Umbilical cord (tissue), 2 donors: Measurements from ENCODE around the gene RAD51B. TPM values are rescaled to one million over a fixed set of nuclear protein-coding genes. Genes with fewer than 3 reads are reported as not detected.
A peak's percentile ranks its signal among the peaks of the same experiment; 100 is the strongest.

ENCODE experiments used
- DNase-seq: peaks from one replicate; pipeline ENCODE4 v3.0.0-alpha.2; 2015; ENCODE audit warnings: low spot score
- total RNA-seq: library from RNA; depleted of rRNA; stranded (reverse); fragments of >200 nt; gene quantifications from one replicate; pipeline ENCODE4 v1.2.3, GENCODE V29; 2014; ENCODE audit warnings: low replicate concordance; ENCODE audit not compliant: insufficient read depth

Gene RAD51B
- total RNA-seq, 1 donor from 2014 or later: 34.2 TPM

DNA sequence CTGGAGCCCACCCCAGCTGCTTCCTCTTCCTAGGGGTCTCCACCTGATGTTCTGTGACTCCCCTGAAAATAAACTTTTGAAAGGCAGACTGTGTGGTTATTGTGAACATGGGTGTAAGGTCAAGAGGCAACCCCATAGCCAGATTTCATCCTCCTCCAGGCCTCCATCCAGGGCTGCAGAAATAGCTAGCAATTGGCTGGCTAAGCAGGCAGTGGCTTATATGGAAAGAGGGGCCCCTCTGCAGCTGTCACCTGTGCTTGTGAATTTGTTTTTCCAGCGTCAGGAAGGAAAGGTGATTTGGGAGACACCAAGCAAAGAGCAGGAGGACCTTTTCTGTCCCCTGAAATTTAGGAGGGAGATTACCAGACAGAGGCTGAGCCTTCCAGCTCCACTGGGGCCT is 917.5 kb downstream of the RAD51B start:
- DNase-seq: no peak

- DNase-seq: no peak
Observed at GRCh38 chr14:68738559-68738958, 919.0 kb downstream of the RAD51B start.

DNA sequence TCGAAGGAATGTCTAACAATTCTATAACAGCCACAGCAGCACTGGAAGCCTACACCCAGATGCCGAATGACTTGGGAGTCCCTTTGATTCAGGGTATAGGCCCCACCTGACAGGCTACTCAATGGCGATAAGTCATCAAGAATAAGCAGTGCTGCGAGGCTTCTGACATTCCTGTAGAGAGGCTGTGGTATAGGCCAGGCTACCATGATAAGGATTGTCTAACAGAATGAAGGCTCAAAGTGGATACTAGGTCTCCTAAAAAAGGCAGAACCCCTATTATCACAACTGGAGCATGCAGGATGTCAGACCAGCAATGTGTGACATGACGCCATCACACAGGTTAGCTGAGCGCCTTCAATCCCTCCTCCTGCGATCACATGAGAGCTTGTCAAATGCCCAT is 920.1 kb downstream of the RAD51B start:
- no peak for DNase-seq

DNA sequence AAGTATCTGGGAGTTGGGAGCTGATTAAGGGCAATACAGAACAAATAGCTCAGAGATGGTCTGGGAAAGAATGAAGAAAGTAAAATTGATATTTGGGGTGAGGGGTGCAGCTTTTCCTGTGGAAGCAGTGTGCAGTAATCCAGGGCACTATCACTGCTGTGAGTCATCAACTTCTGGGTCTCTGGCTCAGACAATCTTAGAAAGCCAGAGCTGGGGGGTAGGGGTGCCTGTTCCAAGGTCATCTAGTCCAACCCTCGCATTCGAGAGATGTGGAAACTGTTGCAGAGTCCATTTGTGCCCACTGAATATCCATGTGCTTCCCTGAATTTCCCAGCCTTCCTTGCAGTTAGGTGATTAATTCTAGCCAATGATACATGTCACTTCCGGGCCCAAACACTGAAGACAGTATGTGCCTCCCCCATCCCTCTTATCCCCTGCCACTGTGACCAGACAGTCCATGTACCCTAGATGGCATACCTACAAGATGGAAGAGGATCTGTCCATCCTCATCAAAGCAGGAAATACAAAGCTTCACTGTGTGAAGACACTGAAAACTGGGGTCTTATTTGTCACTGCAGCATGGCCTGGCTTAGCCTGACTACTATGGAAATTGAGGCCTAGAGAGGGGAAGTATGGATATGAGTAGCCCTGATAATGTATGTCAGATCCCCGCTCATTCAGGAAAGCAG is 921.4 kb downstream of the RAD51B start:
- no peak for DNase-seq

GRCh38 chr14:68741477-68741791 is 921.9 kb downstream of the RAD51B start:
- no peak for DNase-seq

DNA sequence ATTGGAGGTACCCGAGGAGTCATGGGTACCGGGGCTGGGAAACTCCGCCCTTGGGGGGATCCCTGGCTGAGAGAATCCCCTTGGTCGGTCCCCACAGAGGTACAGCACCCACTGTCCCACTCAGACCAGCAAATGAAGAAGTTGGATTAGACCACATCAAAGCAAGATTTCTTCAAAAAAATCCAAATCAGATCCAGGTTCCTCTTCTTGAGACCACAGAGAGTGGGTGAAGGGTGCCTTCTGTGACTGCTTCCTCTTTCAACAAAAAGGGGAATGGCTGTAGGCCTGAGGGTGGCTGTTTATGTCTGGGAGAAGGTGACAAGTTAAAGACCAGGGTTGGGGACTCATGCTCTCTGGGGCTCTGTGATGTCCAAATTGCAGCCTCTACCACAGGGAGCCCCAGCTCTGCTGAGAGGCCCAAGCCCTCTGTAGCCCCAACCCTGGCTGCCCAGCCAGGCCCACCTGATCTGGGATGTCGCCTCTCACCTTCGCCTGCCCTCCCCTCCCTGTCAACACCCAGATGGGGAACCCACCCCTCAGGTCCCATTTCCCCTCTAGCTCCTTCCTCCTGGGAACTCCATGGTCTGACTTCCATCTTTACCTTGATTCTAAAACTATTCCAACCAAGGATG is 922.4 kb downstream of the RAD51B start:
- no peak for DNase-seq

DNA sequence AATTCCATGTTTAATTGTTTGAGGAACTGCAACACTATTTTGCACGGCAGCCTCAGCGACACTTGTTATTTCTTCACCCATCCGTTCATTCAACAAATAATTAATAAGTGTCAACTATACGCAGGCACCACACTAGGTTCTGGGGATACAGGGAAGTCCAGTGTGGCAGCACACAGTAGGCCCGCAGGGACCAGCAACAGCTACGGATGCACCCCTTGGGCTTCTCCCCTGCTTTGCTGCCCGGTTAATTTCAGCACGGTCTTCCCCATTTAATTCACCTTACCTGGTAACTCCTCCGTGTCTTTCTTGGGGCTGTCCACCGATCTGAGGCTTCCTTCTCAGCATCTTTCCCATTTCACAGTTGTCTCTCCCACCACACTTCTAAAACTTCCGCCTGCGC is 925.0 kb downstream of the RAD51B start:
- DNase-seq: no peak

GRCh38 chr14:68747393-68747792 is 927.8 kb downstream of the RAD51B start:
- DNase-seq: no peak

GRCh38 chr14:68748260-68748659 is 928.7 kb downstream of the RAD51B start:
- no peak for DNase-seq

GRCh38 chr14:68748691-68749090 is 929.1 kb downstream of the RAD51B start:
- no peak for DNase-seq

- DNase-seq: peak; percentile 93
Observed at GRCh38 chr14:68749487-68750475, 930.2 kb downstream of the RAD51B start.

GRCh38 chr14:68752271-68753006 is 932.9 kb downstream of the RAD51B start:
- DNase-seq: no peak

GRCh38 chr14:68753690-68754089 is 934.1 kb downstream of the RAD51B start:
- peak; percentile 76 for DNase-seq

- DNase-seq: no peak
Observed at GRCh38 chr14:68755016-68755353, 935.4 kb downstream of the RAD51B start.

GRCh38 chr14:68756000-68756481 is 936.5 kb downstream of the RAD51B start:
- no peak for DNase-seq

GRCh38 chr14:68756734-68757133 is 937.2 kb downstream of the RAD51B start:
- DNase-seq: no peak

- peak; percentile 58 for DNase-seq
Observed at GRCh38 chr14:68757618-68758081, 938.1 kb downstream of the RAD51B start.

DNA sequence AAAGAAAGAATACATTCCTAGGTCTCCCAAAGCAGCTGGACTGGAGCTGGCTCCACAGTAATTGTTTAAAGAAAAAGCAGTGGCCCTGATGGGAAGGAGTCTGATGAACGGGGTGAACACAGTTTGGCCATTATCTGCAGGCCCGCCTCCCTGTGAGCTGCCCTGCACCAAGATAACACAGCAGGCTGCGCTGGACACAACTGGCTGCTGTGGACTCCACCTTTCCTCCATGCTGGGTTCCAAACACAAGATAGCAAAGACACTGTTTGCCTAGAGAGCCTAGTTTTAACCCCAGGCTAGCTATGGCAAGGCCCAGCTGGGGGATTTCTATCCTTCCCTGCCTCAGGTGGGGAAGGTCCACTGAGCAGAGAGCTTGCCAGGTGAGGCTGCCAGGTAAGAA is 938.7 kb downstream of the RAD51B start:
- no peak for DNase-seq

DNA sequence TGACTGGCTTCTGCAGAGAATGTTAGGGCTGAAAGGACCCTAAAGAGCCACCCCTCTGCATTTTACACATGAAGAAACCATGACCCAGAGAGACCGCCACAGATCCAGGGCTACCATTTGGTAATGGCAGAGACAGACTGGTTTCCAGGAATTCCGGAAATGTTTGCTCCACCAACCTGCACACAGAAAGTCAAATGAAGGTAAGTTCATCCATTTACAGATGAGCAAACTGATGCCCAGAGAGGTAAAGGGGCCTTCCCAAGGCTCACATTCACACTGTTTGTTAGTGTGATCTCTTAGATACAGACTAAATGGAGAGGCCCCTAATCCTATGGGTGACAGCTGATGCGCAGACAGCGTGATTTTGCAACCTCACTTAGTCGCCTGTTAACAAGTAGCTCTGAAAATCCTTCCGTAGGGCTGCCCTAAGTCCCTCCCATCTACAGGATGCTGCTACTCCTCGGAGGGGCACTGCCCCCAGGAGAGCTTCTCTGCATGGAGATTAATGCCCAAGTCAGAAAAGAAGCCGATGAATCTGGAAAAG is 939.5 kb downstream of the RAD51B start:
- DNase-seq: peak; percentile 50

DNA sequence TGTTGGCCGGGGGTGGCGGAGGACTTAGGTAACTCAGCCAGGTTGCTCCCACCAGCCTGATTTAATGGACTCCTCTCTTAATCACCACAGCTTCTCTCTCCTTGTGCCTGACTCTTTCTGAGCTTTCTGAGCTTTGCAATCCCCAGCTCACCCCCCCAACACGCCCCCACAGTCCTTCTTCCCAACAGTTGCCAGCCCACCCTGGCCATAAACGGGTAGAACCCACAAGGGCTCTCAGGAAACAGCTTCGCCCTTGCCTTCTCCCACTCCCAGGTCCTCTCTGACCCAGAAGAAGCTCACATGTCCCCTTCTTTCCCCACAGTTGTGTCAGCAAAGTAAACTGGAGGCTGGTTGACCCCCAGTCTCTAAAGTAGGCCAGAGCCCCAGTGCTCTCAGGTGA is 940.4 kb downstream of the RAD51B start:
- DNase-seq: no peak

GRCh38 chr14:68760761-68761160 is 941.2 kb downstream of the RAD51B start:
- DNase-seq: no peak
